Measurements from ENCODE around the gene NUBPL.
A peak's percentile ranks its signal among the peaks of the same experiment; 100 is the strongest.

The NUBPL gene

GRCh38 chr14:31582286-31582691, 21.1 kb downstream of the NUBPL start:
- peak; percentile 47 for DNase-seq (ENCODE audit: low read depth, low spot score)
- no peak for TF ChIP-seq CTCF (IDR thresholded peaks at IDR 0.05; ENCODE audit: low read depth, low read length)
- in situ Hi-C loops (cut with HindIII; ENCODE audit: low sequenced_read_pairs), result no loop called here

GRCh38 chr14:31582836-31583452, 21.7 kb downstream of the NUBPL start:
- no peak for TF ChIP-seq CTCF (IDR thresholded peaks at IDR 0.05; ENCODE audit: low read depth, low read length)
- in situ Hi-C loops (cut with HindIII; ENCODE audit: low sequenced_read_pairs), result no loop called here
- no peak overlapping the region for H3K4me3 ChIP-seq (ENCODE audit: low read depth, low read length)
- DNase-seq (ENCODE audit: low read depth, low spot score), result no peak

More at GRCh38 chr14:31582286-31582691, 21.1 kb downstream of the NUBPL start:
- H3K4me3 ChIP-seq (ENCODE audit: low read depth, low read length), result no peak overlapping the region

GRCh38 chr14:31590206-31590605, 29.0 kb downstream of the NUBPL start:
- no peak overlapping the region for H3K4me3 ChIP-seq (ENCODE audit: low read depth, low read length)
- no peak for DNase-seq (ENCODE audit: low read depth, low spot score)
- no peak for TF ChIP-seq CTCF (IDR thresholded peaks at IDR 0.05; ENCODE audit: low read depth, low read length)

GRCh38 chr14:31592122-31592521, 30.9 kb downstream of the NUBPL start:
- in situ Hi-C loops (cut with HindIII; ENCODE audit: low sequenced_read_pairs), result no loop called here
- no peak for DNase-seq (ENCODE audit: low read depth, low spot score)
- no peak overlapping the region for H3K4me3 ChIP-seq (ENCODE audit: low read depth, low read length)
- TF ChIP-seq CTCF (IDR thresholded peaks at IDR 0.05; ENCODE audit: low read depth, low read length), result no peak

More at GRCh38 chr14:31590206-31590605, 29.0 kb downstream of the NUBPL start:
- in situ Hi-C loops (cut with HindIII; ENCODE audit: low sequenced_read_pairs), result no loop called here

GRCh38 chr14:31592631-31593030, 31.4 kb downstream of the NUBPL start:
- peak; percentile 30 for DNase-seq (ENCODE audit: low read depth, low spot score)
- in situ Hi-C loops (cut with HindIII; ENCODE audit: low sequenced_read_pairs), result no loop called here
- no peak overlapping the region for H3K4me3 ChIP-seq (ENCODE audit: low read depth, low read length)
- no peak for TF ChIP-seq CTCF (IDR thresholded peaks at IDR 0.05; ENCODE audit: low read depth, low read length)

GRCh38 chr14:31596342-31597095, 35.3 kb downstream of the NUBPL start:
- DNase-seq (ENCODE audit: low read depth, low spot score), result no peak
- no peak overlapping the region for H3K4me3 ChIP-seq (ENCODE audit: low read depth, low read length)
- in situ Hi-C loops (cut with HindIII; ENCODE audit: low sequenced_read_pairs), result no loop called here
- no peak for TF ChIP-seq CTCF (IDR thresholded peaks at IDR 0.05; ENCODE audit: low read depth, low read length)

Data from astrocyte of the spinal cord (primary cell).